ENCODE results near the gene MAPK1.

GRCh38 chr22:21730535-21731308, 136.7 kb downstream of the MAPK1 start:
- no peak for TF ChIP-seq CTCF (IDR thresholded peaks at IDR 0.05)
- TF ChIP-seq POLR2A (IDR thresholded peaks at IDR 0.05) = no peak
